SK-N-SH (cell line): ENCODE data around the gene RHBDL3. TPM values are rescaled to one million over a fixed set of nuclear protein-coding genes. Genes with fewer than 3 reads are reported as not detected.

Experiments
- CTCF ChIA-PET: fragments of 300-600, 350-600 bp; formaldehyde crosslinking; extraction: SDS; loops from one replicate; lab custom pipeline; 2021; lab: Yijun Ruan, JAX
- POLR2A ChIA-PET: fragments of 350-600 bp; sonication (Branson Sonifier 250); formaldehyde crosslinking; extraction: SDS; loops from one replicate; lab custom pipeline; 2020; ENCODE audit warnings: antibody characterized with exemption, inconsistent platforms; lab: Yijun Ruan, JAX
- DNase-seq: peaks from one replicate; pipeline ENCODE4 v3.0.0; 2012
- H2AFZ ChIP-seq: fragments of 200-600 bp; sonication (generic); 2 replicates; pipeline ENCODE4 v1.8.1; 2016; ENCODE audit warnings: antibody characterized with exemption, mild to moderate bottlenecking, low read depth
- H3F3A ChIP-seq: fragments of 200-600 bp; sonication (generic); replicated peaks from 2 replicates; pipeline ENCODE3; 2016; ENCODE audit warnings: antibody characterized with exemption, mild to moderate bottlenecking; ENCODE audit not compliant: insufficient read depth
- H3K27ac ChIP-seq, 2 experiments: fragments of 200-500 bp in 1 of 2; fragments of 200-600 bp in 1 of 2; sonication (Bioruptor generic) in 1 of 2; sonication (generic), shearing (Covaris generic) in 1 of 2; 2 replicates each; pipeline versions ENCODE4 v1.5.1 to v1.6.1; 2014 to 2016; ENCODE audit warnings: low read depth in 2 of 2, inconsistent platforms in 1 of 2, low read length in 1 of 2, mild to moderate bottlenecking in 1 of 2, mixed read lengths in 1 of 2
- H3K27me3 ChIP-seq: fragments of 200-600 bp; sonication (generic), shearing (Covaris generic); 2 replicates; pipeline ENCODE4 v1.6.1; 2016; ENCODE audit warnings: mixed run types; ENCODE audit not compliant: insufficient read depth
- H3K36me3 ChIP-seq, 2 experiments: fragments of 200-500 bp in 1 of 2; fragments of 200-600 bp in 1 of 2; sonication (Bioruptor generic) in 1 of 2; sonication (generic) in 1 of 2; replicated peaks in 1 of 2; 2 replicates each; pipeline versions ENCODE3 to v1.5.1; 2014 to 2016; ENCODE audit warnings: low read length in 1 of 2, mild to moderate bottlenecking in 1 of 2; ENCODE audit not compliant: insufficient read depth in 2 of 2, control insufficient read depth in 1 of 2
- H3K4me1 ChIP-seq, 2 experiments: fragments of 200-500 bp in 1 of 2; fragments of 200-600 bp in 1 of 2; sonication (Bioruptor generic) in 1 of 2; sonication (generic), shearing (Covaris generic) in 1 of 2; 2 replicates each; pipeline versions ENCODE4 v1.5.1 to v1.6.1; 2014 to 2016; ENCODE audit warnings: low read depth in 1 of 2, low read length in 1 of 2, mixed run types in 1 of 2; ENCODE audit not compliant: insufficient read depth in 2 of 2, control insufficient read depth in 1 of 2
- H3K4me2 ChIP-seq: fragments of 200-600 bp; sonication (generic), shearing (Covaris generic); 2 replicates; pipeline ENCODE4 v1.6.1; 2017; ENCODE audit warnings: mixed run types
- H3K4me3 ChIP-seq, 2 experiments: fragments of 200-500 bp in 1 of 2; fragments of 200-600 bp in 1 of 2; sonication (Bioruptor generic) in 1 of 2; sonication (generic), shearing (Covaris generic) in 1 of 2; 2 replicates each; pipeline versions ENCODE4 v1.5.1 to v1.8.1; 2014 to 2016; ENCODE audit warnings: low read depth in 2 of 2, inconsistent platforms in 1 of 2, low read length in 1 of 2, mild to moderate bottlenecking in 1 of 2, mixed read lengths in 1 of 2, moderate library complexity in 1 of 2
- H3K79me2 ChIP-seq: fragments of 200-600 bp; sonication (generic); 2 replicates; pipeline ENCODE4 v1.8.1; 2017; ENCODE audit warnings: mild to moderate bottlenecking; ENCODE audit not compliant: insufficient read depth
- H3K9ac ChIP-seq: fragments of 200-600 bp; sonication (generic); 2 replicates; pipeline ENCODE4 v1.6.1; 2017; ENCODE audit warnings: mixed run types
- H3K9me2 ChIP-seq: fragments of 200-600 bp; sonication (generic); 2 replicates; pipeline ENCODE4 v1.6.1; 2017; ENCODE audit warnings: mixed run types
- H3K9me3 ChIP-seq: fragments of 200-600 bp; sonication (generic); 2 replicates; pipeline ENCODE4 v1.6.1; 2017; ENCODE audit warnings: mixed run types, mild to moderate bottlenecking, moderate library complexity
- H4K20me1 ChIP-seq: fragments of 200-600 bp; sonication (generic); 2 replicates; pipeline ENCODE4 v1.6.1; 2017; ENCODE audit warnings: mild to moderate bottlenecking, mixed run types; ENCODE audit not compliant: insufficient read depth
- CHD2 ChIP-seq: fragments of 150-350 bp; IDR thresholded peaks from 2 replicates; pipeline ENCODE4 v1.6.1; 2018; ENCODE audit warnings: low read length; ENCODE audit not compliant: partially characterized antibody
- FOXM1 ChIP-seq: IDR thresholded peaks from 2 replicates; pipeline ENCODE4 v1.4.0; 2012; ENCODE audit warnings: low read depth, mild to moderate bottlenecking
- GABPA ChIP-seq: IDR thresholded peaks from 2 replicates; pipeline ENCODE4 v1.4.0; 2012; ENCODE audit warnings: low read depth, mild to moderate bottlenecking
- MEF2A ChIP-seq: IDR thresholded peaks from 2 replicates; pipeline ENCODE4 v1.4.0; 2012; ENCODE audit warnings: low read depth, borderline replicate concordance
- MXI1 ChIP-seq: IDR thresholded peaks from 2 replicates; pipeline ENCODE4 v1.6.1; 2012; ENCODE audit warnings: mild to moderate bottlenecking, low read depth, low read length, improper control_type of control experiment
- POLR2AphosphoS5 ChIP-seq: IDR thresholded peaks from 2 replicates; pipeline ENCODE4 v1.6.1; 2012; ENCODE audit warnings: low read depth, low read length
- RCOR1 ChIP-seq: fragments of 150-350 bp; IDR thresholded peaks from 2 replicates; pipeline ENCODE4 v1.6.1; 2017; ENCODE audit warnings: antibody characterized with exemption, low read length
- RFX5 ChIP-seq: IDR thresholded peaks from 2 replicates; pipeline ENCODE4 v1.6.1; 2012; ENCODE audit warnings: mild to moderate bottlenecking, improper control_type of control experiment, low read length
- RXRA ChIP-seq: IDR thresholded peaks from 2 replicates; pipeline ENCODE4 v1.4.0; 2012; ENCODE audit warnings: low read depth, mild to moderate bottlenecking, borderline replicate concordance
- TEAD4 ChIP-seq: IDR thresholded peaks from 2 replicates; pipeline ENCODE4 v1.4.0; 2012; ENCODE audit warnings: mild to moderate bottlenecking, borderline replicate concordance; ENCODE audit not compliant: insufficient read depth
- YY1 ChIP-seq: IDR thresholded peaks from 2 replicates; pipeline ENCODE4 v1.4.0; 2012; ENCODE audit warnings: low read depth, mild to moderate bottlenecking
- WGBS: methylation state at CpG from one replicate; pipeline ENCODE4 v1.1.6; 2017; ENCODE audit warnings: low lambda C conversion rate; 5-methylcytosine and 5-hydroxymethylcytosine counted together
- polyA plus RNA-seq, 3 experiments: library from polyadenylated mRNA; depleted of rRNA; stranded (reverse); fragments of >200 nt; gene quantifications; 2 replicates each; pipeline ENCODE4 v1.2.3, GENCODE V29; 2012
- TF ChIP-seq, protein P1 (sequence below): IDR thresholded peaks from 2 replicates; pipeline ENCODE4 v1.6.1; 2012; ENCODE audit warnings: mild to moderate bottlenecking, low read depth, low read length, moderate library complexity
- TF ChIP-seq, protein P2 (sequence below): fragments of 150-350 bp; IDR thresholded peaks from 2 replicates; pipeline ENCODE4 v1.6.1; 2016; ENCODE audit warnings: mild to moderate bottlenecking, low read depth, low read length
- TF ChIP-seq, protein P3 (sequence below): fragments of 200-600 bp; sonication (generic); IDR thresholded peaks from 2 replicates; pipeline ENCODE4 v1.6.1; 2017; ENCODE audit warnings: antibody characterized with exemption, mild to moderate bottlenecking, moderate library complexity

RHBDL3 gene
- polyA plus RNA-seq, 1 of the 3 experiments (the other 2 are of a cell fraction) = 0.72 TPM

DNA sequence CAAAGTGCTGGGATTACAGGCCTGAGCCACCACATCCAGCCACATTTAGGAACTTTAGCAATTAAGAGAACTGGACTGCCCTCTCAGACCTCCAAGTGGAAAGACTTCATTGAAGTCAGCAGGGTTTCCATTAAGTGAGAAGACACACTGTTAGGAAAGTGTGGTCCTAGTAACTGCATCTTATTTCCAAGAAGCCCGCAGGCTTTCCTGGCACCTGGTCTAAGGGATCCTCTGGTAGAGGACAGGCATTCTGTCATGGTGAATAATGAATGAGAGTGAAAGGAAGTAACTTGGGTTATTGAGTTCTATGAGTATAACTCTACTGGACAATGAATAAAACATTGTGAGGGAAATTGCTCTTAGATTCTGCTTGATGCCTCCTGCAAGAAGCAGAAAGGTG is 62.3 kb downstream of the RHBDL3 start:
- TF ChIP-seq RXRA (no peak), CHD2 (no peak), FOXM1 (no peak), RFX5 (no peak), YY1 (no peak), TEAD4 (no peak)
- TF ChIP-seq, protein P1, sequence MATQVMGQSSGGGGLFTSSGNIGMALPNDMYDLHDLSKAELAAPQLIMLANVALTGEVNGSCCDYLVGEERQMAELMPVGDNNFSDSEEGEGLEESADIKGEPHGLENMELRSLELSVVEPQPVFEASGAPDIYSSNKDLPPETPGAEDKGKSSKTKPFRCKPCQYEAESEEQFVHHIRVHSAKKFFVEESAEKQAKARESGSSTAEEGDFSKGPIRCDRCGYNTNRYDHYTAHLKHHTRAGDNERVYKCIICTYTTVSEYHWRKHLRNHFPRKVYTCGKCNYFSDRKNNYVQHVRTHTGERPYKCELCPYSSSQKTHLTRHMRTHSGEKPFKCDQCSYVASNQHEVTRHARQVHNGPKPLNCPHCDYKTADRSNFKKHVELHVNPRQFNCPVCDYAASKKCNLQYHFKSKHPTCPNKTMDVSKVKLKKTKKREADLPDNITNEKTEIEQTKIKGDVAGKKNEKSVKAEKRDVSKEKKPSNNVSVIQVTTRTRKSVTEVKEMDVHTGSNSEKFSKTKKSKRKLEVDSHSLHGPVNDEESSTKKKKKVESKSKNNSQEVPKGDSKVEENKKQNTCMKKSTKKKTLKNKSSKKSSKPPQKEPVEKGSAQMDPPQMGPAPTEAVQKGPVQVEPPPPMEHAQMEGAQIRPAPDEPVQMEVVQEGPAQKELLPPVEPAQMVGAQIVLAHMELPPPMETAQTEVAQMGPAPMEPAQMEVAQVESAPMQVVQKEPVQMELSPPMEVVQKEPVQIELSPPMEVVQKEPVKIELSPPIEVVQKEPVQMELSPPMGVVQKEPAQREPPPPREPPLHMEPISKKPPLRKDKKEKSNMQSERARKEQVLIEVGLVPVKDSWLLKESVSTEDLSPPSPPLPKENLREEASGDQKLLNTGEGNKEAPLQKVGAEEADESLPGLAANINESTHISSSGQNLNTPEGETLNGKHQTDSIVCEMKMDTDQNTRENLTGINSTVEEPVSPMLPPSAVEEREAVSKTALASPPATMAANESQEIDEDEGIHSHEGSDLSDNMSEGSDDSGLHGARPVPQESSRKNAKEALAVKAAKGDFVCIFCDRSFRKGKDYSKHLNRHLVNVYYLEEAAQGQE = no peak
- TF ChIP-seq, protein P2, sequence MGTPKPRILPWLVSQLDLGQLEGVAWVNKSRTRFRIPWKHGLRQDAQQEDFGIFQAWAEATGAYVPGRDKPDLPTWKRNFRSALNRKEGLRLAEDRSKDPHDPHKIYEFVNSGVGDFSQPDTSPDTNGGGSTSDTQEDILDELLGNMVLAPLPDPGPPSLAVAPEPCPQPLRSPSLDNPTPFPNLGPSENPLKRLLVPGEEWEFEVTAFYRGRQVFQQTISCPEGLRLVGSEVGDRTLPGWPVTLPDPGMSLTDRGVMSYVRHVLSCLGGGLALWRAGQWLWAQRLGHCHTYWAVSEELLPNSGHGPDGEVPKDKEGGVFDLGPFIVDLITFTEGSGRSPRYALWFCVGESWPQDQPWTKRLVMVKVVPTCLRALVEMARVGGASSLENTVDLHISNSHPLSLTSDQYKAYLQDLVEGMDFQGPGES = no peak
- CTCF ChIA-PET = interaction anchor here (1.4 to 2.4 kb wide), 3 partner anchors 8 to 75 kb away, joined by 4 to 12 read pairs (median 5); no protein-coding TSS in a partner anchor
- WGBS = 100% methylated on average over 1 of the region's 1 CpG
- DNase-seq = no peak
- Histone ChIP-seq H3K4me2 (no peak overlapping the region), H3K4me1 (peaks cover 8 to 9% of the 10 kb centered on the region in 2 experiments; a peak in 1 of 4 replicates), H3K27me3 (no peaks in the 10 kb centered on the region), H3K27ac (no peak overlapping the region), H3K9me3 (no peaks in the 10 kb centered on the region), H3K9ac (no peak overlapping the region), H3K36me3 (peaks cover 3 to 9% of the 10 kb centered on the region in 2 experiments), H3K4me3 (no peak overlapping the region), H3F3A (peaks cover 12% of the 10 kb centered on the region), H4K20me1 (no peaks in the 10 kb centered on the region), H2AFZ (no peak overlapping the region), H3K79me2 (no peaks in the 10 kb centered on the region), H3K9me2 (no peaks in the 10 kb centered on the region)
- POLR2A ChIA-PET = interaction anchor here (0.6 kb wide), 1 partner anchor 222 kb away, joined by 3 read pairs; no protein-coding TSS in a partner anchor

DNA sequence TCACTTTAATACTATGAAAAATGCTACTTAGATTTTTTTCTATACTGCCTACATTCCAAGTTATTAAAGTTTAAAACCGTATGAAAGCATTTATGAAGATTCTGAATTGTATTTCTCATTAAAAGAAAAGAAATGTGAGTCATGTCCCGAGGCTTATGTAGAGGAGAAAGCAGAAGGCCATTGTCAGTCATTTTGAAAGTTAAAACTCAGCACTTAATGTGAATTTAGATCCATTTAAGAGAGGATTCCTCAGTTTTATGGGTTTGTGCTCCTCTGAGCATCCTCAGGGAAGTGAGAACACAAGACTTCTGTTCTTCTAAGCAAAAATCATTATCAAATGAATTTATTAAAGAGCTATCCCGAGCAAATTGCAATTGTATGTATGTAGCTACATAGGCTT is 64.5 kb downstream of the RHBDL3 start:
- TF ChIP-seq MEF2A (no peak), GABPA (no peak), POLR2AphosphoS5 (no peak), YY1 (no peak), RCOR1 (no peak), MXI1 (no peak)
- TF ChIP-seq, protein P3, sequence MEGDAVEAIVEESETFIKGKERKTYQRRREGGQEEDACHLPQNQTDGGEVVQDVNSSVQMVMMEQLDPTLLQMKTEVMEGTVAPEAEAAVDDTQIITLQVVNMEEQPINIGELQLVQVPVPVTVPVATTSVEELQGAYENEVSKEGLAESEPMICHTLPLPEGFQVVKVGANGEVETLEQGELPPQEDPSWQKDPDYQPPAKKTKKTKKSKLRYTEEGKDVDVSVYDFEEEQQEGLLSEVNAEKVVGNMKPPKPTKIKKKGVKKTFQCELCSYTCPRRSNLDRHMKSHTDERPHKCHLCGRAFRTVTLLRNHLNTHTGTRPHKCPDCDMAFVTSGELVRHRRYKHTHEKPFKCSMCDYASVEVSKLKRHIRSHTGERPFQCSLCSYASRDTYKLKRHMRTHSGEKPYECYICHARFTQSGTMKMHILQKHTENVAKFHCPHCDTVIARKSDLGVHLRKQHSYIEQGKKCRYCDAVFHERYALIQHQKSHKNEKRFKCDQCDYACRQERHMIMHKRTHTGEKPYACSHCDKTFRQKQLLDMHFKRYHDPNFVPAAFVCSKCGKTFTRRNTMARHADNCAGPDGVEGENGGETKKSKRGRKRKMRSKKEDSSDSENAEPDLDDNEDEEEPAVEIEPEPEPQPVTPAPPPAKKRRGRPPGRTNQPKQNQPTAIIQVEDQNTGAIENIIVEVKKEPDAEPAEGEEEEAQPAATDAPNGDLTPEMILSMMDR = no peak
- no peaks in the 10 kb centered on the region for H3K9me2 ChIP-seq
- no peaks in the 10 kb centered on the region for H3K79me2 ChIP-seq
- no peaks in the 10 kb centered on the region for H3K9me3 ChIP-seq
- no peak overlapping the region for H3K4me2 ChIP-seq
- H3K27me3 ChIP-seq = no peaks in the 10 kb centered on the region
- 87% methylated on average over 3 of the region's 3 CpGs for WGBS
- peaks cover 16% of the 10 kb centered on the region for H3F3A ChIP-seq
- CTCF ChIA-PET = interaction anchor here (2.4 kb wide), 1 partner anchor 77 kb away, joined by 12 read pairs; no protein-coding TSS in a partner anchor
- no peak overlapping the region for H3K9ac ChIP-seq
- no peak overlapping the region for H2AFZ ChIP-seq
- H3K27ac ChIP-seq = no peak overlapping the region
- POLR2A ChIA-PET = no interaction called here
- H3K4me3 ChIP-seq = no peak overlapping the region
- peaks cover 0 to 1% of the 10 kb centered on the region in 2 experiments; a peak in 1 of 4 replicates for H3K4me1 ChIP-seq
- H3K36me3 ChIP-seq = peaks cover 22 to 27% of the 10 kb centered on the region in 2 experiments
- H4K20me1 ChIP-seq = no peaks in the 10 kb centered on the region
- DNase-seq = no peak
